Right lobe of liver (tissue), 6 donors: ENCODE results near the gene TFIP11. TPM values are rescaled to one million over a fixed set of nuclear protein-coding genes. Genes with fewer than 3 reads are reported as not detected.

ENCODE experiments used
- ATAC-seq, 4 donors: fragments of 200-7000 bp; cut with Tn5 transposase; one replicate each; pipeline ENCODE4 v1.9.1; 2020; ENCODE audit warnings: mild to moderate bottlenecking in 4 of 4, moderate library complexity in 4 of 4
- DNase-seq, 3 donors: peaks; one replicate each; pipeline ENCODE4 v3.0.0-alpha.2; 2020
- H3K27ac ChIP-seq, 3 donors: fragments of 200-600 bp; one replicate each; pipeline ENCODE4 v1.8.0; 2022
- H3K27me3 ChIP-seq, 2 donors: fragments of 200-600 bp; one replicate each; pipeline ENCODE4 v1.8.0; 2022
- H3K36me3 ChIP-seq, 4 donors: fragments of 200-600 bp; sonication (generic) in 1 of 4; one replicate each; pipeline versions ENCODE4 v1.5.1 to v1.8.0; 2017 to 2022; ENCODE audit warnings: control low read depth in 1 of 4
- H3K4me1 ChIP-seq, 4 donors: fragments of 200-600 bp; sonication (generic) in 1 of 4; one replicate each; pipeline versions ENCODE4 v1.5.1 to v1.8.0; 2017 to 2022; ENCODE audit warnings: control low read depth in 1 of 4
- H3K4me3 ChIP-seq, 3 donors: fragments of 200-600 bp; one replicate each; pipeline ENCODE4 v1.8.0; 2022
- H3K9me3 ChIP-seq, 4 donors: fragments of 200-600 bp; sonication (generic) in 1 of 4; one replicate each; pipeline versions ENCODE4 v1.5.1 to v1.8.0; 2017 to 2022; ENCODE audit warnings: control low read depth in 1 of 4
- CTCF ChIP-seq, 4 donors: fragments of 200-600 bp in 3 of 4; fragments of 450-650 bp in 1 of 4; IDR thresholded peaks; one replicate each; pipeline versions ENCODE4 v1.5.1 to v1.8.0; 2016 to 2022; ENCODE audit warnings: antibody characterized with exemption in 4 of 4, mild to moderate bottlenecking in 2 of 4
- POLR2A ChIP-seq: fragments of 450-650 bp; IDR thresholded peaks from one replicate; pipeline ENCODE4 v1.6.1; 2017; ENCODE audit warnings: antibody characterized with exemption, mild to moderate bottlenecking
- WGBS: methylation state at CpG from one replicate; pipeline ENCODE4 v1.1.6; 2018; ENCODE audit warnings: low coverage, low lambda C conversion rate; ENCODE audit not compliant: insufficient coverage; ENCODE audit errors: missing lambda C conversion rate; 5-methylcytosine and 5-hydroxymethylcytosine counted together
- intact Hi-C, 2 donors: fragments of 100-400 bp; cut with DNase I; formaldehyde crosslinking; loops; one replicate each; pipeline versions ENCODE4 v1.11.2 to v1.14.1; 2022
- total RNA-seq, 6 experiments: library from RNA; depleted of rRNA in 2 of 6; stranded (reverse); fragments of >200 nt in 2 of 6; fragmentation: NEBNext Ultra II Directional in 3 of 6; extraction: Animal tissue kit (Norgen Biotek cat#: 25700) in 3 of 6; gene quantifications; one replicate each; pipeline versions ENCODE4 v1.1.0 to v1.2.4, GENCODE V29; 2016 to 2023
- donor health status: DM: no; HTN: yes; CAD: no.
- donor health status: DM: no; HTN: no; CAD: no.
- donor health status: DM: no; HTN: no; CAD: no.
- donor health status: DM: no; HTN: yes; CAD: no.
- donor health status: DM: no; HTN: yes; CAD: no.

TFIP11 gene
- total RNA-seq, 6 experiments from 2014 or later, result 17.0 to 24.1 (median 21.6) TPM

- H3K27ac ChIP-seq, result no peak overlapping the region
- 76% methylated on average over 5 of the region's 6 CpGs for WGBS
- DNase-seq, result no peak
- intact Hi-C loops, result no loop called here
- H3K4me1 ChIP-seq, result peaks cover 0 to 34% (median 10%) of the 10 kb centered on the region in 4 donors
- H3K4me3 ChIP-seq, result no peak overlapping the region
- H3K9me3 ChIP-seq, result no peaks in the 10 kb centered on the region
- H3K27me3 ChIP-seq, result no peaks in the 10 kb centered on the region
- H3K36me3 ChIP-seq, result peaks cover 0 to 18% (median 3%) of the 10 kb centered on the region in 4 donors
- TF ChIP-seq POLR2A, result no peak
- TF ChIP-seq CTCF (IDR thresholded peaks at IDR 0.05), result no peak
- ATAC-seq, result no peak
These were observed 31.1 kb downstream of the TFIP11 start for GRCh38 chr22:26481112-26481693.

- 89% methylated on average over 2 of the region's 2 CpGs for WGBS
- peaks cover 0 to 34% (median 10%) of the 10 kb centered on the region in 4 donors for H3K4me1 ChIP-seq
- H3K9me3 ChIP-seq, result no peaks in the 10 kb centered on the region
- intact Hi-C loops, result no loop called here
- H3K27ac ChIP-seq, result peak overlapping the region in 2 of 3 donors; percentile 49 to 65
- no peak overlapping the region for H3K4me3 ChIP-seq
- DNase-seq (no peak), ATAC-seq (no peak)
- H3K36me3 ChIP-seq, result peaks cover 0 to 24% (median 3%) of the 10 kb centered on the region in 4 donors
- TF ChIP-seq CTCF (IDR thresholded peaks at IDR 0.05) (no peak), POLR2A (no peak)
- no peaks in the 10 kb centered on the region for H3K27me3 ChIP-seq
These were observed 31.7 kb downstream of the TFIP11 start for GRCh38 chr22:26480611-26480932.

GRCh38 chr22:26479792-26480610, 32.3 kb downstream of the TFIP11 start:
- ATAC-seq (peak; percentile 29 to 57 (median 35)), DNase-seq (no peak)
- TF ChIP-seq CTCF (IDR thresholded peaks at IDR 0.05), result no peak
- no peak for TF ChIP-seq POLR2A
- WGBS, result 38% methylated on average over 12 of the region's 12 CpGs
- intact Hi-C loops, result no loop called here
- Histone ChIP-seq H3K9me3 (no peaks in the 10 kb centered on the region), H3K27me3 (no peaks in the 10 kb centered on the region), H3K4me3 (peak overlapping the region in 1 of 3 donors; percentile 39), H3K36me3 (peaks cover 0 to 29% (median 3%) of the 10 kb centered on the region in 4 donors), H3K4me1 (peaks cover 0 to 33% (median 10%) of the 10 kb centered on the region in 4 donors), H3K27ac (peak overlapping the region; percentile 49 to 65 (median 49))

GRCh38 chr22:26479043-26479791, 33.1 kb downstream of the TFIP11 start:
- Histone ChIP-seq H3K36me3 (peaks cover 0 to 33% (median 3%) of the 10 kb centered on the region in 4 donors), H3K4me1 (peaks cover 0 to 30% (median 10%) of the 10 kb centered on the region in 4 donors), H3K27me3 (no peaks in the 10 kb centered on the region), H3K4me3 (peak overlapping the region in 1 of 3 donors; percentile 39), H3K27ac (peak overlapping the region; percentile 49 to 65 (median 49)), H3K9me3 (no peaks in the 10 kb centered on the region)
- 30% methylated on average over 12 of the region's 12 CpGs for WGBS
- DNase-seq, result no peak
- peak in 1 of 4 donors; percentile 1 for ATAC-seq
- intact Hi-C loops, result no loop called here
- TF ChIP-seq POLR2A, result no peak
- TF ChIP-seq CTCF (IDR thresholded peaks at IDR 0.05), result peak in 1 of 4 donors; percentile 6
